Nephron progenitor cell (in vitro differentiated cells): Measurements from ENCODE around the gene IL17B.

Source experiments
- DNase-seq: peaks from one replicate; pipeline ENCODE4 v3.0.0; 2021
- H3K27ac Mint-ChIP-seq: 2 replicates; pipeline ENCODE4 v1.8.0; 2021; ENCODE audit warnings: mild to moderate bottlenecking, moderate library complexity, mixed read lengths
- H3K27me3 Mint-ChIP-seq: 2 replicates; pipeline ENCODE4 v1.8.0; 2021; ENCODE audit warnings: mild to moderate bottlenecking, low read depth, mixed read lengths; ENCODE audit not compliant: poor library complexity
- H3K36me3 Mint-ChIP-seq: 2 replicates; pipeline ENCODE4 v1.8.0; 2021; ENCODE audit warnings: low read depth, mixed read lengths
- H3K4me1 Mint-ChIP-seq: 2 replicates; pipeline ENCODE4 v1.8.0; 2021; ENCODE audit warnings: mixed read lengths
- H3K4me3 Mint-ChIP-seq: 2 replicates; pipeline ENCODE4 v1.8.0; 2021; ENCODE audit warnings: mild to moderate bottlenecking, moderate library complexity, mixed read lengths
- H3K9me3 Mint-ChIP-seq: 2 replicates; pipeline ENCODE4 v1.8.0; 2021; ENCODE audit warnings: mild to moderate bottlenecking, moderate library complexity, mixed read lengths
- CTCF ChIP-seq: fragments of 200-600 bp; sonication (generic); IDR thresholded peaks from 2 replicates; pipeline ENCODE4 v1.5.0; 2021; ENCODE audit warnings: antibody characterized with exemption

IL17B gene

GRCh38 chr5:149379177-149379761, at the start of gene IL17B:
Gene IL17B, minus strand, starts transcription at chr5:149379292. Its CDS starts 67 bp downstream, at chr5:149379225.
- Mint-ChIP-seq H3K4me3 (no peak within 1 kb of the TSS), H3K9me3 (no peaks in the 10 kb centered on the region), H3K27ac (peak within 1 kb of the TSS; percentile 75), H3K4me1 (peaks cover 53% of the 10 kb centered on the region), H3K27me3 (peaks cover 6% of the 10 kb centered on the region), H3K36me3 (no peaks in the 10 kb centered on the region)
- DNase-seq = no peak
- TF ChIP-seq CTCF = no peak

GRCh38 chr5:149428032-149428431, 48.9 kb upstream of the IL17B start:
- Mint-ChIP-seq H3K27me3 (peaks cover 9% of the 10 kb centered on the region), H3K4me3 (no peak overlapping the region), H3K4me1 (peaks cover 72% of the 10 kb centered on the region), H3K27ac (peak overlapping the region; percentile 0), H3K36me3 (peaks cover 19% of the 10 kb centered on the region), H3K9me3 (no peaks in the 10 kb centered on the region)
- no peak for DNase-seq
- TF ChIP-seq CTCF = no peak

GRCh38 chr5:149427374-149427773, 48.3 kb upstream of the IL17B start:
- no peak for TF ChIP-seq CTCF
- Mint-ChIP-seq H3K36me3 (peaks cover 19% of the 10 kb centered on the region), H3K4me3 (no peak overlapping the region), H3K4me1 (peaks cover 79% of the 10 kb centered on the region), H3K27me3 (peaks cover 8% of the 10 kb centered on the region), H3K27ac (peak overlapping the region; percentile 71), H3K9me3 (no peaks in the 10 kb centered on the region)
- DNase-seq = no peak

GRCh38 chr5:149426931-149427330, 47.8 kb upstream of the IL17B start:
- no peak for TF ChIP-seq CTCF
- DNase-seq = no peak
- Mint-ChIP-seq H3K27me3 (peaks cover 6% of the 10 kb centered on the region), H3K4me1 (peaks cover 83% of the 10 kb centered on the region), H3K36me3 (peaks cover 19% of the 10 kb centered on the region), H3K9me3 (no peaks in the 10 kb centered on the region), H3K27ac (peak overlapping the region; percentile 71), H3K4me3 (no peak overlapping the region)

- no peak overlapping the region for H3K4me3 Mint-ChIP-seq
- TF ChIP-seq CTCF = no peak
- H3K9me3 Mint-ChIP-seq = no peaks in the 10 kb centered on the region
- peaks cover 88% of the 10 kb centered on the region for H3K4me1 Mint-ChIP-seq
- H3K27me3 Mint-ChIP-seq = peaks cover 6% of the 10 kb centered on the region
- no peak overlapping the region for H3K27ac Mint-ChIP-seq
- DNase-seq = no peak
- peaks cover 19% of the 10 kb centered on the region for H3K36me3 Mint-ChIP-seq
Measured at GRCh38 chr5:149425729-149426128, 46.6 kb upstream of the IL17B start.
